Subcutaneous preadipocyte (primary cell): Measurements from ENCODE around the gene KDM5D. TPM values are rescaled to one million over a fixed set of nuclear protein-coding genes. Genes with fewer than 3 reads are reported as not detected.

Source experiments
- total RNA-seq: library from RNA; depleted of rRNA; stranded (reverse); fragments of >200 nt; gene quantifications from 2 replicates; pipeline ENCODE4 v1.2.3, GENCODE V29; 2012

Gene KDM5D
- not detected in 2 replicates for total RNA-seq

GRCh38 chrY:19744381-19745378, at the start of gene KDM5D:
TSS of gene KDM5D (minus strand) at chrY:19744726. CDS start at chrY:19744534, 192 bp downstream.

